ENCODE data around the gene JHY.
"Not testable (repeated sequence)": the region's sequence is repeated elsewhere in the genome, so short reads cannot be mapped to it uniquely, and the experiment has no call there.

JHY gene

GRCh38 chr11:122882189-122882856, at the start of gene JHY:
TSS of gene JHY (plus strand) at chr11:122882759. CDS start at chr11:122885850, 3,091 bp downstream.
- peak; percentile 24 for DNase-seq (ENCODE audit: low read depth)

DNA sequence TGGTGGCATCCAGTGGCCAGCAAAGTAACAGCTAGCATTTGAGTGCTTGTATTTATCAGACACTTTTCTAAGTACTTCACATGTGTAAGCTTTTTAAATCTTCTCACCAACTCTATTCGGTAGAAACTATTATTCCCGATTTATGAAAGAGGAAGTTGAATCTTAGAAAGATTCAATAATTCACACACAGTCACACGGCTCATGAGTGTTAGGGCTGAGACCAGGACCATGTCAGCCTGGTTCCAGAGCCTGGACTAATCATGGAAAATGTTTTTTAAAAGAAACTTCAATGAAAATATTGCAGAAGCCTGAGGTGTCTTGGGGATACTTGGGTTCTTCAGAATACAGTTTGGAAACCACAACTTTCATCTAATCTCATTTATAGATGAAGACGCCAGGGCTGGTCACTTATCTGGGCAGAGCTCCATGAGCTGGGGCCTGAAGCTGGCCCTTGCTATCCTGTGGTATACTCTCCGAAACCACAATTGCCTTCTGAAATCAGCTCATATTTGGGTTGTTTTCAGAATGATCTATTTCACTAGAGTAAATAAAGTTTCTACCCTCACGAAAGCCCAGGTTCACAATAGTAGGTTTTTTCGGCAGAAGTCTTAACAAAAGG, 48.6 kb upstream of the JHY start:
- DNase-seq (ENCODE audit: low read depth), result no peak

DNA sequence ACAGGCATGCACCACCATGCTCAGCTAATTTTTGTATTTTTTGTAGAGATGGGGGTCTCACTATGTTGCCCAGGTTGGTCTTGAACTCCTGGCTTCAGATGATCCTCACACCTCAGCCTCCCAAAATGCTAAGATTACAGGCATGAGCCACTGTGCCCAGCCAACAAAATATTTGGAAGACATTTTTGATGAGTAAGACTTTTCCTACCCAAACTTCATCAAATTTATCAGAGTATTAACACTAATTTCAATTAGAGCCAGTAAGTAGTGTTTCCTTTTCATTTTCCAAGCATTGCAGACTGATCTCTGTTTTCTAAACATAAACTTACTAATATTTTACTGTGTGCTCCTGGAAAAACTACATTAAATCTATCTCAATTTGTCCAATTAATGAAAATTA, 45.6 kb upstream of the JHY start:
- DNase-seq (ENCODE audit: low read depth), result no peak

GRCh38 chr11:122837528-122838346, 44.8 kb upstream of the JHY start:
- DNase-seq (ENCODE audit: low read depth), result no peak

DNA sequence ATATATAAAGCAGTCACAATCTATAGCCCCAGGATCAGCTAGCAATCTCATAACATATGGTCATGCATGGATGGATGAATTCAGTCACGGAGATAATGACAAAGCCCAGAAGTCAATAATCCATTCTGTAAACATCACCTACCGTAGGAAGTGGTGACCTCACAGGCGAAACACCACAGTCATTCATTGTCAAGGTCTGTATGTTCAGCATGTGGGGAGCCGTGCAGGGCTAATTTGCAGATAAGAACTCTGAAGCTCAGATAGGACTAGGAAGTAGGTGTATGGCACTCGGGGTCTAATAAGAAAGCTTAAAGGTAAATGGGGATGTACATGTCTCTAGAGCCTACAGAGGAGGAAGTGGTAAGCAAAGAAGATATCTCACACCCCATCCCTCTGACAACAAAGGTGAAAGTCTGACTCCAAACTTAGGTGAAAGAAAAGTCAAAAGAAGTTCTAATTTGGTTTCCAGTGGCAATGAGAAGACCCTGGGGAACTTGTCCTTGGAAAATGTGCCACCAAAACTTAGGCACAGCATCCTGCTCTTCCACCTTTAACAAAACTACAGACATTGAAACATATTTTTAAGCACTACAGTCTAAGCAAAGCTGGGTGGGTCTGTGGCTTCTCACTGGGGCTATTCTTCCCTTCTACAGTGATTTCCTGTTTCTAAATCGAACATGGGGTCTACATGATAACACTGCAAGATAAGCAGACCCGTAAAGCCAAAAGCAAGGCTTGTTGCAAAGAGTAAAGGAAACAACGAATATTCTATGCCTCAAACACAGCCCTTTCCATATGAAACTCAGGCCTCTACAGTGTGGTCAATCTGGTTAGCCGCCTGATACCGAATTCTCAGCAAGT, 39.0 kb upstream of the JHY start:
- DNase-seq (ENCODE audit: low read depth), result no peak

- no peak for DNase-seq (ENCODE audit: low read depth)
Observed at GRCh38 chr11:122847466-122847865, 35.1 kb upstream of the JHY start.

- no peak for DNase-seq (ENCODE audit: low read depth)
Observed at GRCh38 chr11:122848186-122848585, 34.4 kb upstream of the JHY start.

DNA sequence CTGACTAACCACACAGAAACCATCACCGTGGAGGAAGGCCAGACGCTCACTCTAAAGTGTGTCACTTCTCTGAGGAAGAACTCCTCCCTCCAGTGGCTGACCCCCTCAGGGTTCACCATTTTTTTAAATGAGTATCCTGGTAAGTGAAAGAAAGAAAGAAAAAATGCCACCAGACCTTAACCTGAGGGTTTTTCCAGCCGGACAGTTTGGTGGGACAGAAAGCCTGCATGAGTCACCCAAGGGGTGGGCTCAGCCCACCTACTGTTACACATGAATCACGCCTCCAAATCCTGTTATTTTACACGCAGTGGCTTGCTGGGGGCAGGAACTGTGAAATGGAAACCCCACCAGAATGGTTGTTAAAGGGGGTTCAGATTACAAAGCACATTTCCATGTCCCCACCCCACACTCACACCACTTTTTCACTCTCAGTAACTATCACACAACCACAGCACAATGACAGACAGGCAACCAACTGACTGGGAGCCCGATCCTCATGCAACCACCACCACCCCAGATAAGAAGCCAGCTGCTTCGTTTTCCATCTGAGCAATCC, 32.4 kb upstream of the JHY start:
- DNase-seq (ENCODE audit: low read depth), result no peak

GRCh38 chr11:122851366-122851966, 31.1 kb upstream of the JHY start:
- no peak for DNase-seq (ENCODE audit: low read depth)

GRCh38 chr11:122852074-122852795, 30.3 kb upstream of the JHY start:
- DNase-seq (ENCODE audit: low read depth), result no peak

DNA sequence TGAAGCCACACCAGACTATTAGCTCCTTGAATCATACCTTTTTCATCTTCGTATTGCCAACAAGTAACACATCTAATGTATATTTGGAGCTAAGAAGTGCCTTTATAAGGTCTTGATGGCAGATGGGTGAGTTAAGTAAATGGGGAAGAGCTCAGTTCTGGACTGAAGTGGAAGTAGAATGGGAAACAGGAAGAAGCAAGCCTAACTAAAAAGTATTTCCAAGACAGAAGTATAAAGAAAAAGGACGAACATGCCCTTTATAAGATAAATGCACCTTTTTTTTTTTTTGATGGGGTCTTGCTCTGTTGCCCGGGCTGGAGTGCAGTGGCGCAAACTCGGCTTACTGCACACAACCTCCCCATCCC, 29.8 kb upstream of the JHY start:
- no peak for DNase-seq (ENCODE audit: low read depth)

GRCh38 chr11:122853261-122853660, 29.3 kb upstream of the JHY start:
- no peak for DNase-seq (ENCODE audit: low read depth)

DNA sequence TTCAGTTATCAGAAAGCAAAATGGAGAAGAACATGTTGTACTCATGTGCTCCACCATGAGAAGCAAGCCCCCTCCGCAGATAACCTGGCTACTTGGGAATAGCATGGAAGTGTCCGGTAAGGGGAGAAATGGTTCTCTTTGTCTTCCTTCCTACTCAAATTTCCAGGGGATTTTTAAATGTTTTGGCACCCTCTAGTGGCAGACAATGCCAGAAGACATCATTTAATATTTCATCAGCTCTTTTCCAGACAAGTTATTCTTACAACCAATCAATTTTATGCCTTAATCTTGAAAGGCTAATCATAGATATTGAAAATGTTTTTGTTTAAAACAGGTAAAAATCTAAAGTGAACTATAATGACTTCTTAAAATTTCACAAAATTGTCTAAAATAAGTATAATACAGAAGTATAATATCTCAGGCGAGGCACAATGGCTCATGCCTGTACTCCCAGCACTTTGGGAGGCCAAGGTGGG, 28.6 kb upstream of the JHY start:
- DNase-seq (ENCODE audit: low read depth), result peak; percentile 73

- no peak for DNase-seq (ENCODE audit: low read depth)
Observed at GRCh38 chr11:122861631-122862030, 20.9 kb upstream of the JHY start.

GRCh38 chr11:122862091-122862490, 20.5 kb upstream of the JHY start:
- DNase-seq (ENCODE audit: low read depth), result no peak

GRCh38 chr11:122863154-122863553, 19.4 kb upstream of the JHY start:
- not testable (repeated sequence) for DNase-seq (ENCODE audit: low read depth)

DNA sequence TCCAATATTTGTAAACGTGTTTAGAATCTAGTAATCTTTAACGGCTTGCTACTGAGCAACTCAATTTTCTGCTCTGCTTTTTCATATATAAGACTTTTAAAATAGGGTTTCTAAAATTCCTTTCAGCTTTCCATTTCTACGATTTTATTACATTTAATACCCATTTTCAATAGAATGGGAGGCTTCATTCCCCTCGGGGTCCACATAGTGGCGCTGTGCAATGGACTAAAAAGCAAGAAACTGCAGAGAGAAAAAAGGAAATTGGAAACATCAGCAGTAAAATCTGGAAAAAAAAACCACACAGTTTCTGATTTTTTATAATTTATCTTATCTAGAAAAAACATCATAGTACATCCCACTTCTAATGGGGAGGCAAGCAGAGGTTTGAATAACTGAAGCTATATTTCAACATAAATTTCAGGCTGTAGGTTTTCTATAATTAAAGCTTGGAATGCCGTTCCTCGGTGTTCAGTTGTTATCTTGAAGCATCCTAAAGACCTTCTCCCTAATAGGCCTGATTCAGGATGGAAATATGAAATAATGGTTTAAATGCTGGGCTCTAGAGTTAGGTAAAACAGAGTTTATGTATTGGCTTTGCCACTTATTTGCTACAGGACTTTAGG, 18.7 kb upstream of the JHY start:
- DNase-seq (ENCODE audit: low read depth), result no peak

GRCh38 chr11:122864386-122865115, 18.0 kb upstream of the JHY start:
- DNase-seq (ENCODE audit: low read depth), result no peak

- DNase-seq (ENCODE audit: low read depth), result no peak
Observed at GRCh38 chr11:122869622-122870021, 12.9 kb upstream of the JHY start.

DNA sequence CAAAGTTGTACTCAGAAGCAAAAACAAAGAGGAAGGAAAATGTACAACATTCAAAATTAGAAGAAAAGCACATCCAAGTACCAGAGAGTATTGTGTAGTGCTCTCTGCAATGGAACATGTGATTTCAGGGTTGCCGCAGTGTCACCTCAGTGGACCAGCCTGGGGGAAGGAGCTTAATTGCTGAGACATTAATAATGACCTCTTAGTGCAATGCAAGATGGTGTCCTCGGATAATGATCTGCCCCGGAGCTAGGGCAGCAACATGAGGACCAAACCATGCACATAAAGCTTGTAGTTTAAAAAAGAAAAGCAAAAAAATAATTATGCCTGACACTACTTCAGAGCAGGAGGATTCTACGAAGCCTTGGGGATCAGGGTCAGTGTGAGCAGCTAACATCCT, 11.3 kb upstream of the JHY start:
- no peak for DNase-seq (ENCODE audit: low read depth)

Measured in stromal cell of bone marrow (primary cell).